ENCODE measurements around the gene TENT5C. TPM values are rescaled to one million over a fixed set of nuclear protein-coding genes. Genes with fewer than 3 reads are reported as not detected.

The TENT5C gene
- total and polyA plus RNA-seq, 2 of the 13 experiments (the other 11 are each of a cell fraction or from before 2014, with no cell fraction given), result 0.02 to 0.38 TPM

GRCh38 chr1:117598489-117598888 lies 7.4 kb upstream of the TENT5C start:
- Histone ChIP-seq H2AFZ (ENCODE audit: low read length) (no peak overlapping the region), H3K27me3 (ENCODE audit: control insufficient read depth in 1 of 2, insufficient read depth in 2 of 2, low read length in 2 of 2) (peaks cover 0 to 4% of the 10 kb centered on the region in 2 experiments; a peak in 1 of 5 replicates), H3K36me3 (replicated peaks in 1 of 2; ENCODE audit: control insufficient read depth in 1 of 2, insufficient read depth in 2 of 2, low read length in 2 of 2) (no peaks in the 10 kb centered on the region), H3K9ac (ENCODE audit: insufficient read depth, low read depth, low read length) (no peak overlapping the region), H3K4me1 (ENCODE audit: insufficient read depth, low read length) (no peaks in the 10 kb centered on the region; the same call in 1 of the 2 replicates), H4K20me1 (ENCODE audit: insufficient read depth, low read length) (no peaks in the 10 kb centered on the region), H3K4me3 (replicated peaks in 1 of 3; ENCODE audit: insufficient read depth in 1 of 3, low read depth in 2 of 3, low read length in 3 of 3) (no peak overlapping the region), H3K27ac (ENCODE audit: extremely low read length, insufficient read depth, low read length) (no peak overlapping the region), H3K79me2 (ENCODE audit: insufficient read depth, low read length) (no peaks in the 10 kb centered on the region), H3K4me2 (ENCODE audit: low read depth, low read length) (no peak overlapping the region), H3K9me3 (ENCODE audit: low read length) (no peaks in the 10 kb centered on the region)
- FAIRE-seq (no peak), ATAC-seq (no peak), DNase-seq (ENCODE audit: low spot score) (no peak)
- POLR2A ChIA-PET, result no interaction called here
- intact Hi-C loops (cut with micrococcal nuclease; ENCODE audit: unreplicated experiment) (no loop called here), in situ Hi-C loops (cut with HindIII; ENCODE audit: extremely low pct_ligation_motif_present, low pct_unique_long_range_greater_than_20kb) (no loop called here)
- CTCF ChIA-PET (ENCODE audit: low intra/inter-chr PET ratio, low total read pairs), result no interaction called here
- TF ChIP-seq ZBTB43 (CRISPR knock-in tag; conservative IDR thresholded peaks at IDR 0.05), result no peak
- no peak for TF ChIP-seq BRD4 (CRISPR knock-in tag; IDR thresholded peaks at IDR 0.05)
- TF ChIP-seq CTCF (CRISPR knock-in tag; IDR thresholded peaks at IDR 0.05), result no peak
- no peak for TF ChIP-seq UBTF (CRISPR knock-in tag; IDR thresholded peaks at IDR 0.05)
- no peak for TF ChIP-seq ZNF292 (CRISPR knock-in tag; IDR thresholded peaks at IDR 0.05; ENCODE audit: borderline replicate concordance, low read depth)
- no peak for TF ChIP-seq CEBPZ (IDR thresholded peaks at IDR 0.05; ENCODE audit: low read length)
- TF ChIP-seq ZEB1 (IDR thresholded peaks at IDR 0.05; ENCODE audit: insufficient replicate concordance, low read depth), result no peak
- TF ChIP-seq ZNF558 (CRISPR knock-in tag; IDR thresholded peaks at IDR 0.05; ENCODE audit: borderline replicate concordance), result no peak
- TF ChIP-seq ZNF30 (CRISPR knock-in tag; IDR thresholded peaks at IDR 0.05), result no peak
- no peak for TF ChIP-seq MNT (IDR thresholded peaks at IDR 0.05)
- TF ChIP-seq ZNF720 (CRISPR knock-in tag; IDR thresholded peaks at IDR 0.05), result no peak
- TF ChIP-seq ZNF335 (CRISPR knock-in tag; IDR thresholded peaks at IDR 0.05), result no peak
- TF ChIP-seq NCOA5 (CRISPR knock-in tag; IDR thresholded peaks at IDR 0.05), result no peak
- 62% methylated on average over 6 of the region's 6 CpGs for WGBS (ENCODE audit: low lambda C conversion rate)
- no TSS peak for BruUV-seq (replicated peaks)

Measured in HepG2 (cell line).